ENCODE results near the gene KDELR1. TPM values are rescaled to one million over a fixed set of nuclear protein-coding genes. Genes with fewer than 3 reads are reported as not detected.

KDELR1 gene
- total RNA-seq, 3 donors from 2014 or later (not counting 1 experiment from before 2014, with no cell fraction given): 41.5 to 47.5 (median 46.0) TPM

DNA sequence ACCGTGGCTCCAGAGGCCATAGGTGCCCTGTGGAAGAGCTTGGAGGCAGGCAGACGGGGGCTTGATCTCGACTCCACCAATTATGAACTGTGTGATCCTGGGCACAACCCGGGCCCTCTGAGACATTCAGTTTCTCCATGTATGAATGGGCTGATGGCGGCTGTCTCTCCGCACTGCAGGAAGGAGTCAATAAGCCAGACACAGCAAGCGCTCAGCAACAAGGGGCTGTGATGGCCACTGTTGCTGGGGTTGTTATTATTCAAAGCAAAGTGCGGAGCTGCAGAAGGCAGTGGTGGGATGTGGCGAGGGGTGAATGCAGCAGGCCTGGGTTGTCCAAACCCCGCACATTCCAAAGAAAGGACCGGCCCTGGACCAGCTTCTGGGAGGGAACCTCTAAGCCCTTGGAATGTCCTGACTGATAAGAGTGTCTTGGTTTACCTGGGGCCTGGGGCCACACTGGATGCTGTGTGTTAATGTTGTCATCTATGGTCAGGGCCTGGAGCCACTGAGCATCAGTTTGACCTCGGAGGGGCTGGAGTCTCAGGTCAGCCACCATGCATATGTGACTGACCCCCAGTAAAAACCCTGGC lies 35.9 kb downstream of the KDELR1 start:
- no peaks in the 10 kb centered on the region for H3K27me3 Mint-ChIP-seq (ENCODE audit: low read depth in 2 of 2)
- no peaks in the 10 kb centered on the region for H3K36me3 Mint-ChIP-seq

GRCh38 chr19:48354332-48354992 lies 36.9 kb downstream of the KDELR1 start:
- no peak for TF ChIP-seq CTCF (IDR thresholded peaks at IDR 0.05)
- WGBS (ENCODE audit: insufficient coverage): 93% methylated on average over 15 of the region's 15 CpGs
- H3K36me3 ChIP-seq (ENCODE audit: control insufficient read depth, insufficient read depth, low read length): no peaks in the 10 kb centered on the region
- H3K4me1 ChIP-seq (ENCODE audit: control insufficient read depth, insufficient read depth, low read length): peaks cover 3% of the 10 kb centered on the region
- H3K4me1 Mint-ChIP-seq: peaks cover 0 to 9% of the 10 kb centered on the region in 2 donors
- H3K9me3 ChIP-seq (ENCODE audit: control insufficient read depth, insufficient read depth, low read length): no peaks in the 10 kb centered on the region
- H3K9me3 Mint-ChIP-seq: no peaks in the 10 kb centered on the region
- H3K27ac ChIP-seq (ENCODE audit: low read length): no peak overlapping the region
- ATAC-seq (no peak), DNase-seq (no peak)
- no peaks in the 10 kb centered on the region for H3K27me3 ChIP-seq (ENCODE audit: control insufficient read depth, insufficient read depth, low read length)
- H3K4me3 ChIP-seq (ENCODE audit: low read length): no peak overlapping the region
- intact Hi-C loops (cut with micrococcal nuclease): no loop called here
- no peaks in the 10 kb centered on the region for H3K27me3 Mint-ChIP-seq (ENCODE audit: low read depth in 2 of 2)
- no peak overlapping the region for H3K27ac Mint-ChIP-seq
- H3K36me3 Mint-ChIP-seq: no peaks in the 10 kb centered on the region
- no peak overlapping the region for H3K4me3 Mint-ChIP-seq

More for the DNA sequence above, 35.9 kb downstream of the KDELR1 start:
- Histone ChIP-seq H3K4me3 (ENCODE audit: low read length) (no peak overlapping the region), H3K27me3 (ENCODE audit: control insufficient read depth, insufficient read depth, low read length) (no peaks in the 10 kb centered on the region), H3K36me3 (ENCODE audit: control insufficient read depth, insufficient read depth, low read length) (no peaks in the 10 kb centered on the region), H3K4me1 (ENCODE audit: control insufficient read depth, insufficient read depth, low read length) (peaks cover 3% of the 10 kb centered on the region), H3K27ac (ENCODE audit: low read length) (no peak overlapping the region), H3K9me3 (ENCODE audit: control insufficient read depth, insufficient read depth, low read length) (no peaks in the 10 kb centered on the region)
- no peak overlapping the region for H3K4me3 Mint-ChIP-seq
- H3K4me1 Mint-ChIP-seq: peaks cover 0 to 9% of the 10 kb centered on the region in 2 donors
- no peaks in the 10 kb centered on the region for H3K9me3 Mint-ChIP-seq
- no peak for TF ChIP-seq CTCF (IDR thresholded peaks at IDR 0.05)
- WGBS (ENCODE audit: insufficient coverage): 97% methylated on average over 12 of the region's 12 CpGs
- intact Hi-C loops (cut with micrococcal nuclease): no loop called here
- no peak overlapping the region for H3K27ac Mint-ChIP-seq
- no peak for ATAC-seq
- DNase-seq: no peak

DNA sequence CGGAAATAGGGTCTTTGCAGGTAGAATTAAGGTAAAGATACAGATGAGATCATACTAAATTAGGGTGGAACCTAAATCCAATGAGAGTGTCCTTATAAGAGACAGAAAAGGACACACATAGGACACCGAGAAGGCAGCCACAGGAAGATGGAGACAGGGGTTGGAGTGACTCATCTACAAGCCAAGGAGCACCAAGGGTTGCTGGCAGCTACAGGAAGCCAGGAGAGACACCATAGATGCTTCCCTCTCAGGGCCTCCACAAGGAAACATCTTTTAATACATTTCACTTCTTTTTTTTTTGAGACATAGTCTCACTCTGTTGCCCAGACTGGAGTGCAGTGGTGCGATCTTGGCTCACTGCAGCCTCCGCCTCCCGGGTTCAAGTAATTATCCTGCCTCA lies 37.7 kb downstream of the KDELR1 start:
- Mint-ChIP-seq H3K27ac (no peak overlapping the region), H3K4me1 (peaks cover 0 to 9% of the 10 kb centered on the region in 2 donors), H3K9me3 (no peaks in the 10 kb centered on the region), H3K4me3 (no peak overlapping the region), H3K36me3 (no peaks in the 10 kb centered on the region), H3K27me3 (ENCODE audit: low read depth in 2 of 2) (no peaks in the 10 kb centered on the region)
- WGBS (ENCODE audit: insufficient coverage): 92% methylated on average over 5 of the region's 5 CpGs
- Histone ChIP-seq H3K36me3 (ENCODE audit: control insufficient read depth, insufficient read depth, low read length) (no peaks in the 10 kb centered on the region), H3K9me3 (ENCODE audit: control insufficient read depth, insufficient read depth, low read length) (no peaks in the 10 kb centered on the region), H3K4me3 (ENCODE audit: low read length) (no peak overlapping the region), H3K4me1 (ENCODE audit: control insufficient read depth, insufficient read depth, low read length) (peaks cover 3% of the 10 kb centered on the region), H3K27me3 (ENCODE audit: control insufficient read depth, insufficient read depth, low read length) (no peaks in the 10 kb centered on the region), H3K27ac (ENCODE audit: low read length) (no peak overlapping the region)
- intact Hi-C loops (cut with micrococcal nuclease): no loop called here
- no peak for DNase-seq
- no peak for TF ChIP-seq CTCF (IDR thresholded peaks at IDR 0.05)
- ATAC-seq: no peak

Measured in natural killer cell (primary cell).